Measurements from ENCODE around the gene LRRC4C. TPM values are rescaled to one million over a fixed set of nuclear protein-coding genes. Genes with fewer than 3 reads are reported as not detected.

Gene LRRC4C
- total RNA-seq, 2 donors from 2014 or later = 0.42 TPM; not detected in 1

GRCh38 chr11:41074318-41074717 lies 385.1 kb downstream of the LRRC4C start:
- Histone ChIP-seq H3K4me1 (no peaks in the 10 kb centered on the region), H3K9ac (ENCODE audit: low read depth in 2 of 2, low read length in 2 of 2) (no peak overlapping the region), H3K36me3 (no peaks in the 10 kb centered on the region), H3K27me3 (no peaks in the 10 kb centered on the region), H3K4me3 (no peak overlapping the region), H3K9me3 (no peaks in the 10 kb centered on the region), H3K27ac (no peak overlapping the region)
- intact Hi-C loops (cut with DNase I) = no loop called here
- TF ChIP-seq, protein P1, sequence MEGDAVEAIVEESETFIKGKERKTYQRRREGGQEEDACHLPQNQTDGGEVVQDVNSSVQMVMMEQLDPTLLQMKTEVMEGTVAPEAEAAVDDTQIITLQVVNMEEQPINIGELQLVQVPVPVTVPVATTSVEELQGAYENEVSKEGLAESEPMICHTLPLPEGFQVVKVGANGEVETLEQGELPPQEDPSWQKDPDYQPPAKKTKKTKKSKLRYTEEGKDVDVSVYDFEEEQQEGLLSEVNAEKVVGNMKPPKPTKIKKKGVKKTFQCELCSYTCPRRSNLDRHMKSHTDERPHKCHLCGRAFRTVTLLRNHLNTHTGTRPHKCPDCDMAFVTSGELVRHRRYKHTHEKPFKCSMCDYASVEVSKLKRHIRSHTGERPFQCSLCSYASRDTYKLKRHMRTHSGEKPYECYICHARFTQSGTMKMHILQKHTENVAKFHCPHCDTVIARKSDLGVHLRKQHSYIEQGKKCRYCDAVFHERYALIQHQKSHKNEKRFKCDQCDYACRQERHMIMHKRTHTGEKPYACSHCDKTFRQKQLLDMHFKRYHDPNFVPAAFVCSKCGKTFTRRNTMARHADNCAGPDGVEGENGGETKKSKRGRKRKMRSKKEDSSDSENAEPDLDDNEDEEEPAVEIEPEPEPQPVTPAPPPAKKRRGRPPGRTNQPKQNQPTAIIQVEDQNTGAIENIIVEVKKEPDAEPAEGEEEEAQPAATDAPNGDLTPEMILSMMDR (IDR thresholded peaks at IDR 0.05) = no peak
- no peak for DNase-seq

GRCh38 chr11:41065432-41065831 lies 394.0 kb downstream of the LRRC4C start:
- H3K4me1 ChIP-seq = no peaks in the 10 kb centered on the region
- intact Hi-C loops (cut with DNase I) = no loop called here
- H3K27me3 ChIP-seq = no peaks in the 10 kb centered on the region
- TF ChIP-seq, protein P1 (IDR thresholded peaks at IDR 0.05) = no peak
- no peak overlapping the region for H3K27ac ChIP-seq
- no peak overlapping the region for H3K9ac ChIP-seq (ENCODE audit: low read depth in 2 of 2, low read length in 2 of 2)
- no peak for DNase-seq
- H3K36me3 ChIP-seq = no peaks in the 10 kb centered on the region
- H3K4me3 ChIP-seq = no peak overlapping the region
- no peaks in the 10 kb centered on the region for H3K9me3 ChIP-seq

DNA sequence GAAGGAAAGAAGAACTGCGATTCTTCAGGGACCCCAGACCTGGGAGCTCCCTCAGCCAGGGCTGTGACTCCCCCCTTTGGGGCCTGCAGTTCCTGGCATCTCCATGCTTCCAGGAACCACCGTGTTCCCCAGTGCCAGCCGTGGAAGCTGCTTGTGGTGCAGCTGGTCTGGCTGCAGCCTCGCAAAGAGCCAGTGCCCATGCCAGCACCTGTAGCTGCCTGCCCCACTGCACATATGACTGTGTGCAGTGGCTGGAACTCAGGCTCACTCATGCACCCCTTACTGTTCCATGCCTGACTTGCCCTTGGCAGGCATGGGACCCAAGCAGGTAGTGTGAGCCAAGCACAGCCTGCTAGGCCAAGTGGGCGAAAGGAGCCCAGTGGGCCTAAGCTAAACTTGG lies 401.3 kb downstream of the LRRC4C start:
- H3K9ac ChIP-seq (ENCODE audit: low read depth in 2 of 2, low read length in 2 of 2) = no peak overlapping the region
- TF ChIP-seq, protein P1 (IDR thresholded peaks at IDR 0.05) = no peak
- no peak for DNase-seq
- no peaks in the 10 kb centered on the region for H3K4me1 ChIP-seq
- no peaks in the 10 kb centered on the region for H3K27me3 ChIP-seq
- no peaks in the 10 kb centered on the region for H3K36me3 ChIP-seq
- H3K9me3 ChIP-seq = no peaks in the 10 kb centered on the region
- intact Hi-C loops (cut with DNase I) = no loop called here
- no peak overlapping the region for H3K4me3 ChIP-seq
- no peak overlapping the region for H3K27ac ChIP-seq

GRCh38 chr11:41056892-41057569 lies 402.4 kb downstream of the LRRC4C start:
- DNase-seq = no peak
- no peaks in the 10 kb centered on the region for H3K36me3 ChIP-seq
- no peaks in the 10 kb centered on the region for H3K27me3 ChIP-seq

DNA sequence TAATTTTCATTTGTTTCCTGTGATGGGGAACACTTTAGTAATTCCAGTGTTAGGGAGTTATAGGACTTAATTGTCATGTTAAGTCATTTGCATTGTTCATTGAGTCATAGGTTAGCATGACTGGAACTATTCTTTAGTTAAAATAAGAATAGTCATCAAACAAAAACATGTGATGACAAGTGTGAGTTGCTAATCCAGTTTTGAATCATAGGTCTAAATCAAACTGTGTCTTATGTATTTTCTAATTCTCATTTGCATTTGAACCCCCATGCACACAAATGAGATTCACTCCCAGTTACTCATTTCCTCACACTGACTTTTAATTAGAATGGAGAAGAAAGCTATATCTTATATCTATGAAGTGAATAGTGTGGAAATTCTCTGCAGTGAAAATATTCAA lies 405.6 kb downstream of the LRRC4C start:
- no peak for DNase-seq
- Histone ChIP-seq H3K9ac (ENCODE audit: low read depth in 2 of 2, low read length in 2 of 2) (no peak overlapping the region), H3K9me3 (no peaks in the 10 kb centered on the region), H3K36me3 (no peaks in the 10 kb centered on the region), H3K4me1 (no peaks in the 10 kb centered on the region), H3K27ac (no peak overlapping the region), H3K27me3 (no peaks in the 10 kb centered on the region), H3K4me3 (no peak overlapping the region)
- intact Hi-C loops (cut with DNase I) = no loop called here
- TF ChIP-seq, protein P1 (IDR thresholded peaks at IDR 0.05) = no peak

More at GRCh38 chr11:41056892-41057569, 402.4 kb downstream of the LRRC4C start:
- no peak overlapping the region for H3K27ac ChIP-seq
- TF ChIP-seq, protein P1 (IDR thresholded peaks at IDR 0.05) = no peak
- H3K4me3 ChIP-seq = no peak overlapping the region
- no peaks in the 10 kb centered on the region for H3K9me3 ChIP-seq
- intact Hi-C loops (cut with DNase I) = no loop called here
- no peak overlapping the region for H3K9ac ChIP-seq (ENCODE audit: low read depth in 2 of 2, low read length in 2 of 2)
- no peaks in the 10 kb centered on the region for H3K4me1 ChIP-seq
